Neural cell (in vitro differentiated cells): Measurements from ENCODE around the gene GNAQ.

Experiments used
- EZH2 ChIP-seq: fragments of 200-600, 300-800 bp; shearing (Covaris generic), sonication (generic); IDR thresholded peaks from 2 replicates; pipeline ENCODE4 v1.6.1; 2014; ENCODE audit warnings: antibody characterized with exemption, low read length, borderline replicate concordance, mild to moderate bottlenecking; ENCODE audit not compliant: insufficient read depth, poor library complexity, severe bottlenecking
- MXI1 ChIP-seq: fragments of 450-650 bp; conservative IDR thresholded peaks from 2 replicates; pipeline ENCODE4 v1.6.1; 2014; ENCODE audit warnings: antibody characterized with exemption, mild to moderate bottlenecking; ENCODE audit not compliant: poor library complexity, severe bottlenecking
- POLR2AphosphoS5 ChIP-seq: IDR thresholded peaks from 2 replicates; pipeline ENCODE4 v1.6.1; 2012
- RAD21 ChIP-seq: fragments of 450-650 bp; conservative IDR thresholded peaks from 2 replicates; pipeline ENCODE4 v1.6.1; 2014; ENCODE audit warnings: antibody characterized with exemption, mild to moderate bottlenecking, moderate library complexity
- SMC3 ChIP-seq: fragments of 450-650 bp; conservative IDR thresholded peaks from 2 replicates; pipeline ENCODE4 v1.6.1; 2014; ENCODE audit warnings: antibody characterized with exemption, mild to moderate bottlenecking, moderate library complexity; ENCODE audit not compliant: poor library complexity
- TF ChIP-seq, protein P1 (sequence below): fragments of 450-650 bp; IDR thresholded peaks from 2 replicates; pipeline ENCODE4 v1.5.1; 2014; ENCODE audit warnings: antibody characterized with exemption, mild to moderate bottlenecking, moderate library complexity; ENCODE audit not compliant: poor library complexity, severe bottlenecking

DNA sequence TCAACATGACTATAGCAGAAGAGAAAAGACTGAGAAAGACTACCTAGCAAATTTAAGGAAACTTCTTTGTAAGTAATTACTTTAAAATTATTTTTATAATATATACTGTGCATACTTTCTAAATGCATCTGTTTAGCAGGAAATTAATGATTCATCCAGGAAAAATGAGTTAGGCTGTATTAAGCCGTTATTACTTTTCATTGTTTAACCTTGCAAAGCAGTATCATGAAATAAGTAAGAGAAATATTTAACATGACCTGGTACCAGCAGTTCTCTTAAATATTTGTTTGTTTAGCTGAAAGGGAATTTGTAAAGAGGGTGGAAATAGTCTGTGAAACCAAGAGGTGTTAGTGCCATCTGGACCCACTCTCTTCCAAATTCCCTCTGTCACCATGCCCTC lies 175.0 kb downstream of the GNAQ start:
- TF ChIP-seq, protein P1, sequence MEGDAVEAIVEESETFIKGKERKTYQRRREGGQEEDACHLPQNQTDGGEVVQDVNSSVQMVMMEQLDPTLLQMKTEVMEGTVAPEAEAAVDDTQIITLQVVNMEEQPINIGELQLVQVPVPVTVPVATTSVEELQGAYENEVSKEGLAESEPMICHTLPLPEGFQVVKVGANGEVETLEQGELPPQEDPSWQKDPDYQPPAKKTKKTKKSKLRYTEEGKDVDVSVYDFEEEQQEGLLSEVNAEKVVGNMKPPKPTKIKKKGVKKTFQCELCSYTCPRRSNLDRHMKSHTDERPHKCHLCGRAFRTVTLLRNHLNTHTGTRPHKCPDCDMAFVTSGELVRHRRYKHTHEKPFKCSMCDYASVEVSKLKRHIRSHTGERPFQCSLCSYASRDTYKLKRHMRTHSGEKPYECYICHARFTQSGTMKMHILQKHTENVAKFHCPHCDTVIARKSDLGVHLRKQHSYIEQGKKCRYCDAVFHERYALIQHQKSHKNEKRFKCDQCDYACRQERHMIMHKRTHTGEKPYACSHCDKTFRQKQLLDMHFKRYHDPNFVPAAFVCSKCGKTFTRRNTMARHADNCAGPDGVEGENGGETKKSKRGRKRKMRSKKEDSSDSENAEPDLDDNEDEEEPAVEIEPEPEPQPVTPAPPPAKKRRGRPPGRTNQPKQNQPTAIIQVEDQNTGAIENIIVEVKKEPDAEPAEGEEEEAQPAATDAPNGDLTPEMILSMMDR = no peak
- TF ChIP-seq POLR2AphosphoS5 = no peak
- no peak for TF ChIP-seq SMC3
- TF ChIP-seq RAD21 = no peak
- TF ChIP-seq EZH2 = no peak
- TF ChIP-seq MXI1 = no peak
